CD4-positive, alpha-beta T cell (primary cell): Measurements from ENCODE around the gene BAG5. TPM values are rescaled to one million over a fixed set of nuclear protein-coding genes. Genes with fewer than 3 reads are reported as not detected.

Source experiments
- ATAC-seq: fragments of 200-7000 bp; cut with Tn5 transposase; one replicate; pipeline ENCODE4 v1.10.0; 2022; ENCODE audit warnings: mild to moderate bottlenecking; ENCODE audit not compliant: poor library complexity
- CTCF ChIA-PET: fragments of 350-600 bp; sonication (Branson Sonifier 250); formaldehyde crosslinking; loops from one replicate; lab custom pipeline; 2021; ENCODE audit warnings: antibody characterized with exemption, inconsistent platforms; lab: Charles Lee
- POLR2A ChIA-PET: fragments of 350-600 bp; sonication (Branson Sonifier 250); formaldehyde crosslinking; loops from one replicate; lab custom pipeline; 2021; ENCODE audit warnings: antibody characterized with exemption, inconsistent platforms; lab: Charles Lee
- DNase-seq, 14 experiments: peaks; one replicate each; pipeline ENCODE4 v3.0.0-alpha.2; 2013 to 2020; ENCODE audit warnings: mixed read lengths in 2 of 14
- H3K27ac ChIP-seq, 2 donors: one replicate each; pipeline versions ENCODE4 v1.5.1 to v1.7.0; 2013; ENCODE audit warnings: low read length in 2 of 2, low read depth in 1 of 2, mild to moderate bottlenecking in 1 of 2
- H3K27me3 ChIP-seq, 2 experiments: 1 replicate in 1 of 2; 2 replicates in 1 of 2; pipeline versions ENCODE4 v1.6.1 to v1.7.0; 2013; ENCODE audit warnings: low read length in 2 of 2, control low read depth in 1 of 2, mild to moderate bottlenecking in 1 of 2, moderate library complexity in 1 of 2; ENCODE audit not compliant: insufficient read depth in 2 of 2, control insufficient read depth in 1 of 2
- H3K36me3 ChIP-seq: one replicate; pipeline ENCODE4 v1.6.1; 2013; ENCODE audit warnings: low read length, control low read depth; ENCODE audit not compliant: insufficient read depth
- H3K4me1 ChIP-seq: one replicate; pipeline ENCODE4 v1.6.1; 2013; ENCODE audit warnings: low read length, control low read depth; ENCODE audit not compliant: insufficient read depth
- H3K4me3 ChIP-seq: one replicate; pipeline ENCODE4 v1.5.1; 2013; ENCODE audit warnings: mild to moderate bottlenecking, low read length, moderate library complexity
- H3K9me3 ChIP-seq, 2 experiments: 1 replicate in 1 of 2; 2 replicates in 1 of 2; pipeline versions ENCODE4 v1.6.1 to v1.7.0; 2013; ENCODE audit warnings: low read length in 2 of 2, mild to moderate bottlenecking in 2 of 2, control low read depth in 1 of 2, moderate library complexity in 1 of 2; ENCODE audit not compliant: control insufficient read depth in 1 of 2, insufficient read depth in 1 of 2
- H3K27ac Mint-ChIP-seq: one replicate; pipeline ENCODE4 v1.8.0; 2020; ENCODE audit warnings: mixed read lengths
- H3K27me3 Mint-ChIP-seq: one replicate; pipeline ENCODE4 v1.8.0; 2021; ENCODE audit warnings: mixed read lengths
- H3K36me3 Mint-ChIP-seq: one replicate; pipeline ENCODE4 v1.8.0; 2021; ENCODE audit warnings: low read depth, mixed read lengths
- H3K4me1 Mint-ChIP-seq: one replicate; pipeline ENCODE4 v1.8.0; 2021; ENCODE audit warnings: low read depth, mixed read lengths
- H3K4me3 Mint-ChIP-seq: one replicate; pipeline ENCODE4 v1.8.0; 2020; ENCODE audit warnings: mild to moderate bottlenecking, mixed read lengths
- H3K9me3 Mint-ChIP-seq: one replicate; pipeline ENCODE4 v1.8.0; 2020; ENCODE audit warnings: mixed read lengths
- CTCF ChIP-seq: fragments of 200-600 bp; IDR thresholded peaks from one replicate; pipeline ENCODE4 v1.8.0; 2022; ENCODE audit warnings: antibody characterized with exemption, mild to moderate bottlenecking
- intact Hi-C, 2 experiments: fragments of 100-400 bp; cut with DNase I in 1 of 2; cut with micrococcal nuclease in 1 of 2; formaldehyde crosslinking; loops; one replicate each; pipeline versions ENCODE4 v1.15.1 to v1.9.0; 2023 to 2025; cut with DNase I, micrococcal nuclease
- total RNA-seq, 174 experiments: library from RNA in 2 of 174; stranded (reverse) in 2 of 174; gene quantifications; one replicate each; pipeline ENCODE4 v1.2.3 and lab custom pipeline; 2021 to 2026

Gene BAG5
- total RNA-seq, 2 experiments from 2014 or later, result 39.4 to 40.3 TPM

- Histone ChIP-seq H3K36me3 (no peaks in the 10 kb centered on the region), H3K4me1 (peaks cover 8% of the 10 kb centered on the region), H3K9me3 (no peaks in the 10 kb centered on the region), H3K27ac (no peak overlapping the region), H3K27me3 (peaks cover 6 to 8% of the 10 kb centered on the region in 2 experiments), H3K4me3 (no peak overlapping the region)
- no peak for TF ChIP-seq CTCF
- Mint-ChIP-seq H3K4me3 (no peak overlapping the region), H3K9me3 (no peaks in the 10 kb centered on the region), H3K36me3 (no peaks in the 10 kb centered on the region), H3K27ac (no peak overlapping the region), H3K27me3 (no peaks in the 10 kb centered on the region), H3K4me1 (no peaks in the 10 kb centered on the region)
- intact Hi-C loops, result no loop called here
- POLR2A ChIA-PET, result interaction anchor here (1.2 kb wide), 2 partner anchors 13 to 22 kb away, joined by 4 read pairs; partner anchors contain the start of gene TRMT61A
- CTCF ChIA-PET, result interaction anchor here (1.4 kb wide), 1 partner anchor 43 kb away, joined by 3 read pairs; no protein-coding TSS in a partner anchor
- ATAC-seq (no peak), DNase-seq (no peak)
Measured at GRCh38 chr14:103542605-103543088, 19.8 kb downstream of the BAG5 start.

GRCh38 chr14:103541709-103542604 lies 20.5 kb downstream of the BAG5 start:
- POLR2A ChIA-PET, result interaction anchor here (1.2 kb wide), 2 partner anchors 12 to 21 kb away, joined by 4 read pairs; partner anchors contain the start of gene TRMT61A

More at GRCh38 chr14:103541709-103542604, 20.5 kb downstream of the BAG5 start:
- H3K4me3 Mint-ChIP-seq, result no peak overlapping the region
- Histone ChIP-seq H3K4me1 (peaks cover 6% of the 10 kb centered on the region), H3K27me3 (peaks cover 6 to 8% of the 10 kb centered on the region in 2 experiments), H3K27ac (no peak overlapping the region), H3K36me3 (no peaks in the 10 kb centered on the region), H3K4me3 (no peak overlapping the region), H3K9me3 (no peaks in the 10 kb centered on the region)
- H3K4me1 Mint-ChIP-seq, result no peaks in the 10 kb centered on the region
- H3K27me3 Mint-ChIP-seq, result no peaks in the 10 kb centered on the region
- H3K27ac Mint-ChIP-seq, result no peak overlapping the region
- H3K36me3 Mint-ChIP-seq, result no peaks in the 10 kb centered on the region
- intact Hi-C loops, result no loop called here
- TF ChIP-seq CTCF, result no peak
- no peaks in the 10 kb centered on the region for H3K9me3 Mint-ChIP-seq
- ATAC-seq, result no peak
- DNase-seq, result no peak
- CTCF ChIA-PET, result interaction anchor here (1.4 kb wide), 1 partner anchor 42 kb away, joined by 3 read pairs; no protein-coding TSS in a partner anchor
